GM23338 (cell line): ENCODE data around the gene RCOR3. TPM values are rescaled to one million over a fixed set of nuclear protein-coding genes. Genes with fewer than 3 reads are reported as not detected.

Experiments used
- ATAC-seq: fragments of 200-7000 bp; cut with Tn5 transposase; 3 replicates; pipeline ENCODE4 v1.9.1; 2020
- DNase-seq: peaks from one replicate; pipeline ENCODE4 v3.0.0-alpha.2; 2015; ENCODE audit warnings: low spot score
- H2AFZ ChIP-seq: fragments of 200-600 bp; sonication (generic); 2 replicates; pipeline ENCODE4 v1.8.0; 2016; ENCODE audit warnings: antibody characterized with exemption, mild to moderate bottlenecking, moderate library complexity
- H3F3A ChIP-seq: fragments of 200-600 bp; sonication (generic); replicated peaks from 2 replicates; pipeline ENCODE4 v1.8.0; 2017; ENCODE audit warnings: antibody characterized with exemption, mixed run types, low read depth
- H3K27ac ChIP-seq: fragments of 200-600 bp; sonication (generic); 2 replicates; pipeline ENCODE4 v1.6.1; 2016; ENCODE audit warnings: low read depth
- H3K27me3 ChIP-seq: fragments of 200-600 bp; sonication (generic); 2 replicates; pipeline ENCODE4 v1.8.0; 2016; ENCODE audit warnings: mild to moderate bottlenecking, mixed run types, moderate library complexity; ENCODE audit not compliant: insufficient read depth
- H3K36me3 ChIP-seq: fragments of 200-600 bp; sonication (generic); 2 replicates; pipeline ENCODE4 v1.8.0; 2016; ENCODE audit warnings: mild to moderate bottlenecking; ENCODE audit not compliant: insufficient read depth
- H3K4me1 ChIP-seq: fragments of 200-600 bp; sonication (generic); 2 replicates; pipeline ENCODE4 v1.8.0; 2016; ENCODE audit warnings: mild to moderate bottlenecking, moderate library complexity; ENCODE audit not compliant: insufficient read depth
- H3K4me2 ChIP-seq: fragments of 200-600 bp; sonication (generic); 2 replicates; pipeline ENCODE4 v1.7.1; 2017; ENCODE audit warnings: mixed run types
- H3K4me3 ChIP-seq: fragments of 200-600 bp; sonication (generic); 2 replicates; pipeline ENCODE4 v1.6.1; 2016; ENCODE audit warnings: mixed run types
- H3K79me2 ChIP-seq: fragments of 200-600 bp; sonication (generic); replicated peaks from 2 replicates; pipeline ENCODE4 v1.8.0; 2017; ENCODE audit warnings: mild to moderate bottlenecking; ENCODE audit not compliant: insufficient read depth
- H3K9me2 ChIP-seq: fragments of 200-600 bp; sonication (generic); 2 replicates; pipeline ENCODE4 v1.8.0; 2017; ENCODE audit not compliant: insufficient read depth
- H4K20me1 ChIP-seq: fragments of 200-600 bp; sonication (generic); replicated peaks from 2 replicates; pipeline ENCODE4 v1.8.0; 2017; ENCODE audit warnings: mild to moderate bottlenecking; ENCODE audit not compliant: insufficient read depth
- H3K27ac Mint-ChIP-seq: 2 replicates; pipeline ENCODE4 v1.8.0; 2020; ENCODE audit warnings: inconsistent platforms, mild to moderate bottlenecking, moderate library complexity, mixed read lengths
- H3K27me3 Mint-ChIP-seq: 3 replicates; pipeline ENCODE4 v1.8.0; 2022; ENCODE audit warnings: low read depth, mild to moderate bottlenecking, moderate library complexity, mixed read lengths, inconsistent platforms; ENCODE audit not compliant: insufficient read depth, poor library complexity
- H3K36me3 Mint-ChIP-seq: 3 replicates; pipeline ENCODE4 v1.8.0; 2021; ENCODE audit warnings: low read depth, mild to moderate bottlenecking, inconsistent platforms, moderate library complexity, mixed read lengths
- H3K4me1 Mint-ChIP-seq: 3 replicates; pipeline ENCODE4 v1.8.0; 2020; ENCODE audit warnings: mild to moderate bottlenecking, inconsistent platforms, mixed read lengths
- H3K4me3 Mint-ChIP-seq: 3 replicates; pipeline ENCODE4 v1.8.0; 2021; ENCODE audit warnings: moderate library complexity, mild to moderate bottlenecking, inconsistent platforms, mixed read lengths
- H3K9me3 Mint-ChIP-seq: 3 replicates; pipeline ENCODE4 v1.8.0; 2020; ENCODE audit warnings: moderate library complexity, mild to moderate bottlenecking, inconsistent platforms, mixed read lengths
- CREB1 ChIP-seq: fragments of 250-450 bp; sonication (Bioruptor Pico); IDR thresholded peaks from 2 replicates; pipeline ENCODE4 v1.5.0; 2020; ENCODE audit warnings: low read depth, mild to moderate bottlenecking, moderate library complexity
- EZH2 ChIP-seq: fragments of 200-600 bp; sonication (generic); IDR thresholded peaks from one replicate; pipeline ENCODE4 v1.8.0; 2017; ENCODE audit warnings: antibody characterized with exemption, mild to moderate bottlenecking, low read depth; ENCODE audit not compliant: unreplicated experiment
- EZH2phosphoT487 ChIP-seq: fragments of 200-600 bp; sonication (generic); IDR thresholded peaks from one replicate; pipeline ENCODE4 v1.8.1; 2018; ENCODE audit warnings: antibody characterized with exemption; ENCODE audit not compliant: unreplicated experiment
- JUNB ChIP-seq: IDR thresholded peaks from one replicate; pipeline ENCODE4 v1.6.1; 2016; ENCODE audit warnings: antibody characterized with exemption; ENCODE audit not compliant: unreplicated experiment
- NANOG ChIP-seq: IDR thresholded peaks from 2 replicates; pipeline ENCODE4 v1.6.1; 2016; ENCODE audit warnings: antibody characterized with exemption, borderline replicate concordance
- POLR2AphosphoS5 ChIP-seq: IDR thresholded peaks from 2 replicates; pipeline ENCODE4 v1.6.1; 2016; ENCODE audit warnings: antibody characterized with exemption, low read depth
- STAT1 ChIP-seq: IDR thresholded peaks from one replicate; pipeline ENCODE4 v1.6.1; 2016; ENCODE audit warnings: antibody characterized with exemption; ENCODE audit not compliant: unreplicated experiment
- ZNF114 ChIP-seq: fragments of 250-450 bp; sonication (Bioruptor Pico); IDR thresholded peaks from 2 replicates; pipeline ENCODE4 v1.5.0; 2020; ENCODE audit warnings: mild to moderate bottlenecking, moderate library complexity
- ZNF331 ChIP-seq: fragments of 250-450 bp; sonication (Bioruptor Pico); IDR thresholded peaks from 2 replicates; pipeline ENCODE4 v1.5.0; 2020; ENCODE audit warnings: low read depth, mild to moderate bottlenecking, moderate library complexity
- polyA plus RNA-seq: library from polyadenylated mRNA; unstranded; fragments of >200 nt; fragmentation: Nextera tagmentation; extraction: Ambion mirVana; gene quantifications from 2 replicates; pipeline ENCODE4 v1.2.1, GENCODE V29; 2016
- total RNA-seq: library from RNA; depleted of rRNA; stranded (reverse); fragments of >200 nt; shearing (Covaris generic); gene quantifications from 2 replicates; pipeline ENCODE4 v1.2.3, GENCODE V29; 2014
- TF ChIP-seq, protein P1 (sequence below): IDR thresholded peaks from one replicate; pipeline ENCODE4 v1.6.1; 2018; ENCODE audit warnings: antibody characterized with exemption; ENCODE audit not compliant: unreplicated experiment
- TF ChIP-seq, protein P2 (sequence below): IDR thresholded peaks from 2 replicates; pipeline ENCODE4 v1.6.1; 2016; ENCODE audit warnings: antibody characterized with exemption
- TF ChIP-seq, protein P3 (sequence below): fragments of 250-450 bp; sonication (Bioruptor Pico); IDR thresholded peaks from 2 replicates; pipeline ENCODE4 v1.5.0; 2020; ENCODE audit warnings: mild to moderate bottlenecking, moderate library complexity
- TF ChIP-seq, protein P4 (sequence below), 2 experiments: fragments of 200-600 bp in 1 of 2; sonication (generic) in 1 of 2; conservative IDR thresholded peaks; 2 replicates each; pipeline versions ENCODE4 v1.5.1 to v1.6.1; 2016 to 2017; ENCODE audit warnings: antibody characterized with exemption in 2 of 2, low read depth in 2 of 2, mild to moderate bottlenecking in 2 of 2, moderate library complexity in 1 of 2

RCOR3 gene
- total and polyA plus RNA-seq, 2 experiments from 2014 or later, result 19.4 to 26.2 TPM

DNA sequence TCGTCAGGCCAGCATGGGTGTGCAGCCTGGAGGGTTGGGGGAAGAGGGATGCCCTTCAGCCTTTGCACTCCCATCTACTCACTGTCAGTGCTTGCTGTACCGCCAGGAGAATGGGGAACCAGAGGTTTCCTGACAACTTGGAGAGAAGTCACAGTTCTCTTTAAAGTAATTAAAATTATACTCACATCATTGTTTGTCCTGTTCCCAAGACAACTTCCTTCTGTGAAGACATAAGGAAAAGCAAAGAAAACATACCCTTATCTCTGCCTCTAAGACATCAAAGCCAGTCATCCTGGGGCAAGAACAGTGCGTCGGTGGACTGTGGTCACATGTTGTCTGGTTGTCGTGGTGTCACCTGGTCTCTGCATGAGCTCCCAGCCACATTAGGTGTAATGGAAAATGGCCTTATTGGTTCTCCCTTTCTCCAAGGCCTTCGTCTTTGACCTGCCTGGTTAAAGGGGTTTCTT, 85.0 kb downstream of the RCOR3 start:
- peaks cover 9% of the 10 kb centered on the region for H3K4me1 ChIP-seq
- Mint-ChIP-seq H3K36me3 (no peaks in the 10 kb centered on the region), H3K27me3 (peaks cover 6% of the 10 kb centered on the region), H3K27ac (no peak overlapping the region), H3K4me1 (peaks cover 16% of the 10 kb centered on the region), H3K4me3 (no peak overlapping the region), H3K9me3 (no peaks in the 10 kb centered on the region)
- no peaks in the 10 kb centered on the region for H4K20me1 ChIP-seq
- no peaks in the 10 kb centered on the region for H3K9me2 ChIP-seq
- H3K27ac ChIP-seq, result no peak overlapping the region
- H3K4me2 ChIP-seq, result no peak overlapping the region
- peaks cover 6% of the 10 kb centered on the region; the same call in 1 of the 2 replicates for H3K79me2 ChIP-seq
- no peak overlapping the region for H2AFZ ChIP-seq
- no peaks in the 10 kb centered on the region for H3K36me3 ChIP-seq
- TF ChIP-seq, protein P1, sequence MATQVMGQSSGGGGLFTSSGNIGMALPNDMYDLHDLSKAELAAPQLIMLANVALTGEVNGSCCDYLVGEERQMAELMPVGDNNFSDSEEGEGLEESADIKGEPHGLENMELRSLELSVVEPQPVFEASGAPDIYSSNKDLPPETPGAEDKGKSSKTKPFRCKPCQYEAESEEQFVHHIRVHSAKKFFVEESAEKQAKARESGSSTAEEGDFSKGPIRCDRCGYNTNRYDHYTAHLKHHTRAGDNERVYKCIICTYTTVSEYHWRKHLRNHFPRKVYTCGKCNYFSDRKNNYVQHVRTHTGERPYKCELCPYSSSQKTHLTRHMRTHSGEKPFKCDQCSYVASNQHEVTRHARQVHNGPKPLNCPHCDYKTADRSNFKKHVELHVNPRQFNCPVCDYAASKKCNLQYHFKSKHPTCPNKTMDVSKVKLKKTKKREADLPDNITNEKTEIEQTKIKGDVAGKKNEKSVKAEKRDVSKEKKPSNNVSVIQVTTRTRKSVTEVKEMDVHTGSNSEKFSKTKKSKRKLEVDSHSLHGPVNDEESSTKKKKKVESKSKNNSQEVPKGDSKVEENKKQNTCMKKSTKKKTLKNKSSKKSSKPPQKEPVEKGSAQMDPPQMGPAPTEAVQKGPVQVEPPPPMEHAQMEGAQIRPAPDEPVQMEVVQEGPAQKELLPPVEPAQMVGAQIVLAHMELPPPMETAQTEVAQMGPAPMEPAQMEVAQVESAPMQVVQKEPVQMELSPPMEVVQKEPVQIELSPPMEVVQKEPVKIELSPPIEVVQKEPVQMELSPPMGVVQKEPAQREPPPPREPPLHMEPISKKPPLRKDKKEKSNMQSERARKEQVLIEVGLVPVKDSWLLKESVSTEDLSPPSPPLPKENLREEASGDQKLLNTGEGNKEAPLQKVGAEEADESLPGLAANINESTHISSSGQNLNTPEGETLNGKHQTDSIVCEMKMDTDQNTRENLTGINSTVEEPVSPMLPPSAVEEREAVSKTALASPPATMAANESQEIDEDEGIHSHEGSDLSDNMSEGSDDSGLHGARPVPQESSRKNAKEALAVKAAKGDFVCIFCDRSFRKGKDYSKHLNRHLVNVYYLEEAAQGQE, result no peak
- TF ChIP-seq EZH2, result no peak
- TF ChIP-seq STAT1, result no peak
- no peak for TF ChIP-seq ZNF331 (CRISPR knock-in tag)
- TF ChIP-seq, protein P2, sequence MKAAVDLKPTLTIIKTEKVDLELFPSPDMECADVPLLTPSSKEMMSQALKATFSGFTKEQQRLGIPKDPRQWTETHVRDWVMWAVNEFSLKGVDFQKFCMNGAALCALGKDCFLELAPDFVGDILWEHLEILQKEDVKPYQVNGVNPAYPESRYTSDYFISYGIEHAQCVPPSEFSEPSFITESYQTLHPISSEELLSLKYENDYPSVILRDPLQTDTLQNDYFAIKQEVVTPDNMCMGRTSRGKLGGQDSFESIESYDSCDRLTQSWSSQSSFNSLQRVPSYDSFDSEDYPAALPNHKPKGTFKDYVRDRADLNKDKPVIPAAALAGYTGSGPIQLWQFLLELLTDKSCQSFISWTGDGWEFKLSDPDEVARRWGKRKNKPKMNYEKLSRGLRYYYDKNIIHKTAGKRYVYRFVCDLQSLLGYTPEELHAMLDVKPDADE, result no peak
- TF ChIP-seq, protein P3, sequence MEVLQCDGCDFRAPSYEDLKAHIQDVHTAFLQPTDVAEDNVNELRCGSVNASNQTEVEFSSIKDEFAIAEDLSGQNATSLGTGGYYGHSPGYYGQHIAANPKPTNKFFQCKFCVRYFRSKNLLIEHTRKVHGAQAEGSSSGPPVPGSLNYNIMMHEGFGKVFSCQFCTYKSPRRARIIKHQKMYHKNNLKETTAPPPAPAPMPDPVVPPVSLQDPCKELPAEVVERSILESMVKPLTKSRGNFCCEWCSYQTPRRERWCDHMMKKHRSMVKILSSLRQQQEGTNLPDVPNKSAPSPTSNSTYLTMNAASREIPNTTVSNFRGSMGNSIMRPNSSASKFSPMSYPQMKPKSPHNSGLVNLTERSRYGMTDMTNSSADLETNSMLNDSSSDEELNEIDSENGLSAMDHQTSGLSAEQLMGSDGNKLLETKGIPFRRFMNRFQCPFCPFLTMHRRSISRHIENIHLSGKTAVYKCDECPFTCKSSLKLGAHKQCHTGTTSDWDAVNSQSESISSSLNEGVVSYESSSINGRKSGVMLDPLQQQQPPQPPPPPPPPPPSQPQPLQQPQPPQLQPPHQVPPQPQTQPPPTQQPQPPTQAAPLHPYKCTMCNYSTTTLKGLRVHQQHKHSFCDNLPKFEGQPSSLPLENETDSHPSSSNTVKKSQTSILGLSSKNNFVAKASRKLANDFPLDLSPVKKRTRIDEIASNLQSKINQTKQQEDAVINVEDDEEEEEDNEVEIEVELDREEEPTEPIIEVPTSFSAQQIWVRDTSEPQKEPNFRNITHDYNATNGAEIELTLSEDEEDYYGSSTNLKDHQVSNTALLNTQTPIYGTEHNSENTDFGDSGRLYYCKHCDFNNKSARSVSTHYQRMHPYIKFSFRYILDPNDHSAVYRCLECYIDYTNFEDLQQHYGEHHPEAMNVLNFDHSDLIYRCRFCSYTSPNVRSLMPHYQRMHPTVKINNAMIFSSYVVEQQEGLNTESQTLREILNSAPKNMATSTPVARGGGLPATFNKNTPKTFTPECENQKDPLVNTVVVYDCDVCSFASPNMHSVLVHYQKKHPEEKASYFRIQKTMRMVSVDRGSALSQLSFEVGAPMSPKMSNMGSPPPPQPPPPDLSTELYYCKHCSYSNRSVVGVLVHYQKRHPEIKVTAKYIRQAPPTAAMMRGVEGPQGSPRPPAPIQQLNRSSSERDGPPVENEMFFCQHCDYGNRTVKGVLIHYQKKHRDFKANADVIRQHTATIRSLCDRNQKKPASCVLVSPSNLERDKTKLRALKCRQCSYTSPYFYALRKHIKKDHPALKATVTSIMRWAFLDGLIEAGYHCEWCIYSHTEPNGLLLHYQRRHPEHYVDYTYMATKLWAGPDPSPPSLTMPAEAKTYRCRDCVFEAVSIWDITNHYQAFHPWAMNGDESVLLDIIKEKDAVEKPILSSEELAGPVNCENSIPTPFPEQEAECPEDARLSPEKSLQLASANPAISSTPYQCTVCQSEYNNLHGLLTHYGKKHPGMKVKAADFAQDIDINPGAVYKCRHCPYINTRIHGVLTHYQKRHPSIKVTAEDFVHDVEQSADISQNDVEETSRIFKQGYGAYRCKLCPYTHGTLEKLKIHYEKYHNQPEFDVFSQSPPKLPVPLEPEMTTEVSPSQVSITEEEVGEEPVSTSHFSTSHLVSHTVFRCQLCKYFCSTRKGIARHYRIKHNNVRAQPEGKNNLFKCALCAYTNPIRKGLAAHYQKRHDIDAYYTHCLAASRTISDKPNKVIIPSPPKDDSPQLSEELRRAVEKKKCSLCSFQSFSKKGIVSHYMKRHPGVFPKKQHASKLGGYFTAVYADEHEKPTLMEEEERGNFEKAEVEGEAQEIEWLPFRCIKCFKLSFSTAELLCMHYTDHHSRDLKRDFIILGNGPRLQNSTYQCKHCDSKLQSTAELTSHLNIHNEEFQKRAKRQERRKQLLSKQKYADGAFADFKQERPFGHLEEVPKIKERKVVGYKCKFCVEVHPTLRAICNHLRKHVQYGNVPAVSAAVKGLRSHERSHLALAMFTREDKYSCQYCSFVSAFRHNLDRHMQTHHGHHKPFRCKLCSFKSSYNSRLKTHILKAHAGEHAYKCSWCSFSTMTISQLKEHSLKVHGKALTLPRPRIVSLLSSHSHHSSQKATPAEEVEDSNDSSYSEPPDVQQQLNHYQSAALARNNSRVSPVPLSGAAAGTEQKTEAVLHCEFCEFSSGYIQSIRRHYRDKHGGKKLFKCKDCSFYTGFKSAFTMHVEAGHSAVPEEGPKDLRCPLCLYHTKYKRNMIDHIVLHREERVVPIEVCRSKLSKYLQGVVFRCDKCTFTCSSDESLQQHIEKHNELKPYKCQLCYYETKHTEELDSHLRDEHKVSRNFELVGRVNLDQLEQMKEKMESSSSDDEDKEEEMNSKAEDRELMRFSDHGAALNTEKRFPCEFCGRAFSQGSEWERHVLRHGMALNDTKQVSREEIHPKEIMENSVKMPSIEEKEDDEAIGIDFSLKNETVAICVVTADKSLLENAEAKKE (CRISPR knock-in tag), result no peak
- no peak for TF ChIP-seq ZNF114 (CRISPR knock-in tag)
- TF ChIP-seq EZH2phosphoT487, result no peak
- no peak for TF ChIP-seq JUNB
- no peak for TF ChIP-seq CREB1 (CRISPR knock-in tag)
- no peak for TF ChIP-seq NANOG
- TF ChIP-seq, protein P4, sequence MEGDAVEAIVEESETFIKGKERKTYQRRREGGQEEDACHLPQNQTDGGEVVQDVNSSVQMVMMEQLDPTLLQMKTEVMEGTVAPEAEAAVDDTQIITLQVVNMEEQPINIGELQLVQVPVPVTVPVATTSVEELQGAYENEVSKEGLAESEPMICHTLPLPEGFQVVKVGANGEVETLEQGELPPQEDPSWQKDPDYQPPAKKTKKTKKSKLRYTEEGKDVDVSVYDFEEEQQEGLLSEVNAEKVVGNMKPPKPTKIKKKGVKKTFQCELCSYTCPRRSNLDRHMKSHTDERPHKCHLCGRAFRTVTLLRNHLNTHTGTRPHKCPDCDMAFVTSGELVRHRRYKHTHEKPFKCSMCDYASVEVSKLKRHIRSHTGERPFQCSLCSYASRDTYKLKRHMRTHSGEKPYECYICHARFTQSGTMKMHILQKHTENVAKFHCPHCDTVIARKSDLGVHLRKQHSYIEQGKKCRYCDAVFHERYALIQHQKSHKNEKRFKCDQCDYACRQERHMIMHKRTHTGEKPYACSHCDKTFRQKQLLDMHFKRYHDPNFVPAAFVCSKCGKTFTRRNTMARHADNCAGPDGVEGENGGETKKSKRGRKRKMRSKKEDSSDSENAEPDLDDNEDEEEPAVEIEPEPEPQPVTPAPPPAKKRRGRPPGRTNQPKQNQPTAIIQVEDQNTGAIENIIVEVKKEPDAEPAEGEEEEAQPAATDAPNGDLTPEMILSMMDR (conservative IDR thresholded peaks at IDR 0.05; ENCODE audit: low read depth in 2 of 2), result no peak
- TF ChIP-seq POLR2AphosphoS5, result no peak
- H3F3A ChIP-seq, result no peaks in the 10 kb centered on the region
- DNase-seq (no peak), ATAC-seq (no peak)
- H3K27me3 ChIP-seq, result no peaks in the 10 kb centered on the region
- H3K4me3 ChIP-seq, result no peak overlapping the region
